ENCODE measurements around the gene MINDY4.

DNA sequence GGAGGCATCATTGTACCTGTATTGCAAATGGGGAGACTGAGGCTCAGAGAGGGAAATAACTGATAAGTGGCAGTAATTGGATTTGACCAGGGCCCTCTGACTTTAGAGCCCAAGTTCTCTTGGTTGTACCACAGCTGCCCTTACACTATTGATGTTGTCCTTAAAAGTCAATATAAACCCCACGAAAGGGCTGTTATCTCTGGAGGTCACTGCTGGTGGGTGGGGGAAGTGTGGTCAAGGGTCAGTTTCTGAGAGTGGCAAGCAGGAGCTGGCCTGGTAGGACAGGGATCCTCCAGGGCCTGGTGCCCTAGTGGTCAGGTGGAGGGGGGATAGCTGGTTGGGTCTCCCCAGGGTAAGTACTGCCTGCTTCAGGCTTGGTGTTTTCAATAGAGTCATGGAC lies 96.3 kb downstream of the MINDY4 start:
- TF ChIP-seq, protein P1, sequence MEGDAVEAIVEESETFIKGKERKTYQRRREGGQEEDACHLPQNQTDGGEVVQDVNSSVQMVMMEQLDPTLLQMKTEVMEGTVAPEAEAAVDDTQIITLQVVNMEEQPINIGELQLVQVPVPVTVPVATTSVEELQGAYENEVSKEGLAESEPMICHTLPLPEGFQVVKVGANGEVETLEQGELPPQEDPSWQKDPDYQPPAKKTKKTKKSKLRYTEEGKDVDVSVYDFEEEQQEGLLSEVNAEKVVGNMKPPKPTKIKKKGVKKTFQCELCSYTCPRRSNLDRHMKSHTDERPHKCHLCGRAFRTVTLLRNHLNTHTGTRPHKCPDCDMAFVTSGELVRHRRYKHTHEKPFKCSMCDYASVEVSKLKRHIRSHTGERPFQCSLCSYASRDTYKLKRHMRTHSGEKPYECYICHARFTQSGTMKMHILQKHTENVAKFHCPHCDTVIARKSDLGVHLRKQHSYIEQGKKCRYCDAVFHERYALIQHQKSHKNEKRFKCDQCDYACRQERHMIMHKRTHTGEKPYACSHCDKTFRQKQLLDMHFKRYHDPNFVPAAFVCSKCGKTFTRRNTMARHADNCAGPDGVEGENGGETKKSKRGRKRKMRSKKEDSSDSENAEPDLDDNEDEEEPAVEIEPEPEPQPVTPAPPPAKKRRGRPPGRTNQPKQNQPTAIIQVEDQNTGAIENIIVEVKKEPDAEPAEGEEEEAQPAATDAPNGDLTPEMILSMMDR (conservative IDR thresholded peaks at IDR 0.05; ENCODE audit: low read depth, low read length), result no peak
- no peak for TF ChIP-seq BHLHE40 (IDR thresholded peaks at IDR 0.05; ENCODE audit: low read depth, low read length)
- TF ChIP-seq POLR2A (IDR thresholded peaks at IDR 0.05; ENCODE audit: low read depth, low read length), result no peak
- no peak for TF ChIP-seq USF2 (IDR thresholded peaks at IDR 0.05; ENCODE audit: low read depth, low read length)

All from IMR-90 (cell line).